HG02759 (cell line): ENCODE measurements around the gene BRI3.
A peak's percentile ranks its signal among the peaks of the same experiment; 100 is the strongest.

Source experiments
- ATAC-seq: cut with Tn5 transposase; IDR thresholded peaks from one replicate; pipeline ENCODE4 v1.9.1; 2021; ENCODE audit warnings: mild to moderate bottlenecking, moderate library complexity; ENCODE audit not compliant: unreplicated experiment

BRI3 gene

DNA sequence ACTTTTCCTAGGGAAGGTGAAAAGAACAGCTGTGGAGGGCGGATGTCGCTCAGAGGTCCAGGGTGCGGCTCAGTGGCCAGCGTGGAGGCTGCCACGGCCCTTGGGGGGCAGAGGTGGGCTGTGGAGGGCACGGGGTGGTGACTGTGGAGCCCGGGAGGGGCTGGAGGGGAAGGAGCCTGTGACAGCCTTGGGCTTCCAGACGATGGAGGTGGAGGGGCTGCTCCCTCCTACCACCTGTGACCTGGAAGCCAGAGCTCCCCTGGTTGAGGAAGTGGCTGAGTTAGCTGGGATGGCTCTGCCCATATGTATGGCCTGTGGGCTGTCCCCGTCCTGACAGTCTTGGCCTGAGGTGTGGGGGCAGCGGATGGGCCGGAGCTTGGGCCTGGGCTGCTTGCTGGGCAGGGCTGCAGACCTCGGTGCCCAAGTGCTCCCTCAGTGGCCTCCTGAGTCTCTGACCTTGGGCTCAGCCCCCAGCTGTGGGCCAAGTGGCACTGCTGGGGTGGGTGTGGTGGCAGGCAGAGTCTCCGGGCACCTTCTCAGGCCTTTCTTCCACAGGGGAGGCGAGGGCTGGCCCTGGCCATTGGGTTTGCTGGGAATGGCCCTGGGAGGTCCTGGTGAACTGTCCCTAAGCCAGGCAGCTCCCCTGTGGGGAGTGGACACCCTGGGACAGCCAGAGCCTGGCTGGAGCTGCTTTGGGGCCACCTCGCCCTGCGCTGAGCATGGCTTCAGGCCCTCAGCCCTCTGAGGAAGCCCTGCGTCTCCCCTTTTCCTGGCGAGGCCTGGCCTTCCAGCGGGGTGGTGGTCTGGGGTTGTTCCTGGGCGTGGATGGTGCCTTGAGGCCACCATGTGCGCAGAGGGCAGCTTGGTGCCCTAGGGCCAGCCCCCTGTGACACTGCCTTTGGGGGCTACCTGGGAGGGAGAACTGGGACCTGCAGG is 3.9 kb downstream of the BRI3 start:
- no peak for ATAC-seq

DNA sequence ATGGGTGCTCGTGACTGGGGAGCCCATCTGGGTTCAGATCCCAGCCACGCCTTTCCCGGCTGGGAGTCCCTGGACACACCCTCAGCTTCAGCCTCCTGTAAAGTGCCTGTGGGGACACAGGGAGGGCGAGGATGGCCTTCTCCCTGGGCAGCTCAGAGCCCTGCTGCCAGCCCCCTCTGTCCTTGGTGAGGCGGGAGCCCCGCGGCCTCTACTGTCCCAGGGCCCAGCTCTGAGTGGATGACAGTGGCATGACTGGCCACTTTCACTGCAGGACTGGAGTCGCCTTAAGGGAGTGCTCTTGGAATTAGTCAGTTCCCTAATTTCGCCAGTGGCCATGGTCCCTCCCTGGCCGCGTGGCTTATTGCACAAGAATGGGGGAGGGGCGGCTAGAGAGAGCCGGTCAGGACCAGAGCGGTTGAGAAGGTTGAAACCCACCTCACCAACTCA is 4.6 kb downstream of the BRI3 start:
- no peak for ATAC-seq

DNA sequence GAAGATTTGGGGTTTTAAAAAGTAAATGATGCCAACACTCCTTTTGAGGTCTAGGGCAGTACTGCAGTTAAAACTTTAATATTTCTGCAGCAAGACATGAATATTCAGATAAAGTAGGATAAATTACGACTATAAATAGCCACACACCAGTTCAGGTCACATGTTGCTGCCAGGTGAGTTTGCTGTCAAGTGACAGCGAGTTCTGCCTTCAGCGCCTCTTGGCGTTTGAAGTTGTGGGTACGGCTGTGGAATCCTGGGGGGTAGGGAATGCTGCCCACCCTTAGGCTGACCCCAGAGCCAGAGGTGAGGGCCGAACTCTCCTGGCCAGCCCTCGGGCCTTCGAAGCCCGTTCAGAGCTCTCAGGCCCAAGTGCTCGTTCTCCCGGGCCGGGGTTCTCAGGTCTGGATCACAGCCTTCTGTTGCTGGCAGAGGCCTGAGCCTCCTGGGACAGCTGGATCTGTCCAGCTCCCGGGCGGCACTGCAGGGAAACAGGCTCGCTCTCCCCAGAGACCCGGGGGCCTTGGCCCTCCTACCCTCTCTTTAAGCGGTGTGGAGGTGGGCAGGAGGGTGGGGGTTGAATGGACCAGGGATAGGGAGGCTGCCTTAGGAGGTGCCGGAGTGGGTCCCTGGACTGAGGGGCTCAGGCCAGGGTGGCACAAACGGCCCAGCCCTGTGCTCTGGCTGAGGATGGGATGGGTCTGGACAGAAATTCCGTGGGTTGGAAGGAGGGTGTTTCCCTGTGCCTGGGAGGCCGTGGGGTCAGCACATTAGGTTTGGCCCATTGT is 5.4 kb downstream of the BRI3 start:
- no peak for ATAC-seq

DNA sequence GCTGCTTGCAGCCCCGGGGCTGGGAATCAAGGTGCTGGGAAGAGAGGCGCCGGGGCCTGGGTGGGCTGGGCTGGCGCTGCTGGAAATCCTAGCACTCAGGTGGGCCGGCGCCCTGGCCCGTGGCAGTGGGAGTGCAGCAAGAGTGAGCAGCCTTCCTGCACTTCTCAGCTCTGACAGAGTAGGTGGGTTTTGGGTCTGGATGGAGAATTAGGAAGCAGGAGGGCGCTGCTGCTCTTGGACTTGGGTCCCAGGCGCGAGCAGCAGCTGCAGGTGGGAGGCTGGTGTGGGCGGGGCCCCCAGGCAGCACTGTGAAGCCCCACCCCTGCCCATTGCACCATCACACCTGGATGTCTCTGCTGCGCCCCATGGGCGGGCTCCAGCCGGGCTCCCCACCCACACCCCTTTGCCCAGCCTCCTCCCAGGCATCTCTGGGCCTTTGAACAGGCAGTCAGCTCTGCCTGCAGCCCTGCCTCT is 6.0 kb downstream of the BRI3 start:
- ATAC-seq, result no peak

DNA sequence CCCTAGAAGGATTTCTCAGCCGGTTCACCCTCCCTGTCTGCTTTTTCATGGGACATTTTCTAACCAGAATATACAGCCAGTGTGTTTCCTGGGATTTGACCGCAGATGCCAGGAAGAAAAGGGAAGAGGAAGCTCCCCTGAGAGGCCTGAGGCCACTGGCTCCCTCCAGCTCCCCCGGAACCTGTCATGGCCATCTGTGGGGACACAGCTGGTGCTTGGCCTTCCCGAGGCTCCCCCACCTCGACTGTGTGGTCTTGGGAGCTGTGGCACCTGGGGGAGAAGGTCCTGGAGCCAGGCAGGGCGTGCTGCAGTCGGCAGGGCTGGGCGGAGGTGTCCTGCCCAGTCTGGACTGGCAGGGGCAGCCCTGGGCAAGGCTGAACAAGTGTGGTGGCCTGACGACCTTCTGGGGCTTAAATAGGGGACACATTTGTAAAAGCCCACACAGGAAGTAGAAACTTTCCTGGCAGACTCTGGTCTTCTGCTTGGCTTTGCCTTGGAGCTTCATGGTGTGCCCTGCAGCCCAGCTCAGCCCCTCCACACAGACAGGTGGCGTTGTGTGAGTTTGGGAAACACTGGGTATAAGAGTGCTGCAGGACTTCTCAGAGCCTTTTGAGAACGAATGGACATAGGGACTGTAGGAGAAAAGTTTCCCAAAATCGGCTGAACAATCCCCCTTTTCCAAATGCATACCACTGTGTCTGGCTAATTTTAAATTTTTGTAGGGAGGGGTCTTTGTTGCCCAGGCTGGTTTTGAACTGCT is 6.8 kb downstream of the BRI3 start:
- ATAC-seq, result no peak

DNA sequence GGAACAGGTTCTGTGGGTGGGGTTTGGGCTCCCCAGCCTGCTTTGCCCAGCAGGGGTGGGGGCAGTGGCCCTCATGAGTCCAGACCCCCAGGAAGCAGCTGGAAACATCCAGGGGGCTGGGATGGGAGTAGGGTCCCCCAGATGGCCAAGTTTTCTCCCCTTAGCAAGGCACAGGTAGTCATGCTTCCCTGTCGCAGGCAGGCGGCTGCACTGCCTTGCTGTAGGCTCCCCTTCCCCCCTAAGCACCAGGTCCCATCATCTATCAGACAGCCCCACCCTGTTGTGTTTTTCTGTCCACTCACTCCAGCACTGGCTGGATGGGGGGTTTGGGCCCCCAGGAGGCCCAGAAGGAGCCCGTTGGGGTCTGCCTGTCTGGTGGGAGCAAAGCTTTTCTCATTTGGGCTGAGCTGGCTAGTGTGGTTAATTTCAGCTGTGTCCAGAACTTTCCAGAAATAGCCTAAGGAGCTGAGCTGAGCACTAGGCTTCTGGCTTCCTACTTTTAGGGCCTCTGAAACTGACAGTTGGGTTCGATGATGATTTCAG is 7.9 kb downstream of the BRI3 start:
- no peak for ATAC-seq

DNA sequence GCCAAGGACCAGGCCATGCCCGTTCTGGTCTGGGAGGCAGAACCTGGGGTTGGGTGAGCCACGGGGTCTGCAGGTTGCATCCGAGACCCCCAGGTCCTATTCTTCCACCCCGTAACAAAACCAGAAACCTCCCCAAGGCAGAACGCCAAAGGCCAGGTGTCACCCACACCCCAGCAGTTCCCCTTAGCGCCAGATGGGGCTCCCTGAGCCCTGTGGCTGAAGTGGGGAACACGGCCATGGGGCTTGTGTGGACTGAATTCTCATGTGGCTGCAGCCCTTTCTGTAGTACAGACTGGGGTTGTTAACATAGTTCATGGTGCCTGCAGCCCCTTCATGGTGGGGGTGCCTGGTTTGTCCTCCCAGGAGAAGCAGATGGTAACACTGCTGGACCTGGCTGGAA is 10.2 kb downstream of the BRI3 start:
- ATAC-seq, result no peak

DNA sequence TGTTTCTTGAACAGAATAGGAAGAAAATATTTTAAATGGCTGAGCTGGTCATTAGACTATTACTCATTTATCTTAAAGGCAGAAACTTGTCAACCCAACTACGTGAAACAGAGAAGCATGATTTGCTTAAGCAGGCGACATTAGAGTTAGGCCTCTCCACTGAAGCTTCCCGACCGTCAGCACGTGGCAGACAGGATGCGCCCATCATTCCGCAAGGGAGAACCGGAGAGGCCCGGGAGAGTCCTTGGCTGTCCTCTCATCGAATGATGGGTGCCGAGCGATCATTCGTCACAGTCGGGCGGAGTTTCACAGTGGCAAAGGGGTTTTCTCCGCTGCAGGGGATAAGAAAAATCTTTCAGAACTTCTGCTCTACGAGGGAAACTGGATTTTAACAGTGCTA is 11.8 kb downstream of the BRI3 start:
- ATAC-seq, result no peak

DNA sequence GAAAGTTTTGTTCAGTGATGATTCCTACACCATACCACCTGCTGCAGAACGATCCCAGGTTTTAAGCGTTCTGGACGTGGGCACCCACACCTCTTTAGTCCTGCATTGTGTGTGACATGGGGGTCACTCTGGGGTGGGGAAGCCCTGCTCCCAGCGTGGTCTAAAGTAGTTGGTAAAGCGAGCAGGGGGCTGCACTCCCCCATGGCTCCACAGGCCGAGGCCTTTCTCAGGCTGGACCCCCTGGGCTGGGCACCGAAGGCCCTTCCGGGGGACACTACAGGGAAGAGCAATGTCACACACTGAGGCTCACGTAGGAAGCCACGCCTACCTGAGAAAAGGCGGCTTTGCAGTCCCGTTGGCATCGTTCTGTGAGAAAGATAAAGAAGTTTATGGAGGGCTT is 12.3 kb downstream of the BRI3 start:
- no peak for ATAC-seq

DNA sequence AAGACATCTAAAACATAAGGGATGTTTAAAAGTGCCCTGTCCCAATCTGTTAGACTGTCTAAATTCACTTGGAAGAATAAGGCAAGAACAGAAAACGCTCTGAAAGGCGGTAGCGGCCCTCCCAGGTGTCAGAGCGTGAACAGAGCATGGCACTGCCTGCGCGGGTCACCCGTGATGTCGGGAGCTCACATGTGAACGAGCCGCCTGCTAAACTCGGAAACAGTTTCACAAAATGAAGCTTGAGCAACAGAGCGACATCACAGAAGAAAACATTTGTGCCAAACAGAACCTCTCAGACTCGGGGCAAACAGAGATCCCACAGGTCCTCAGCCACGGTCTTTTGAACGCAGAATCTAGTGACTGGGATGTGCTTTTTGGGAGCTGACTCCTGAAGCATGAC is 12.8 kb downstream of the BRI3 start:
- ATAC-seq, result no peak

DNA sequence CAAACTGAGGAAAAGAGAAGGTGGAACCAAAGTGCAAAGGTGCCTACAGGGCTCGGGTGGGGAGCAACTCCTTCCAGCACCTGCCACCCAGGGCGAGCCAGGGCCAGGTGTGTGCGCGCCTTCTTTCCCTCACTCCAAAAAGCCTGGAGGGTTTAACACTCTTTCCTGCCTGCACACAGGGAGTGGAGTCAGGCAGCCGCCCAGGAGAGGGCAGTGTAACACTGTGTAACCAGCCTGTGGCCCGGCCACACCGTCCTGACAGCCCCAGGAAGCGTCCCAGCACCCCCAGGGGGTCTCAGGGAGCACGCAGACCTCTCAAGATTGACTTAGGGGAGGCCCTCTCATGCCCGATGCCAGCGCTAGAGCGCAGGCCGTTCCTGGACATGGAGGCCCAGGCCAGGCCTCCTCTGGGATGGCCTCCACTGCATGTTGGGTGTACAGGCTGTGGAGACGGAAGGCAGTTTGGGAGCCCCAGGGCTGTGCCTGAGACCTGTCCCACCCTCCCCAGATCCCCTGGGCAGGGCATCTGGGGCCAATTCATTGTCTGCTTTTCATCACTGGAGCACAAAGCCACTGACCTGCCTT is 13.4 kb downstream of the BRI3 start:
- ATAC-seq, result peak; percentile 61

DNA sequence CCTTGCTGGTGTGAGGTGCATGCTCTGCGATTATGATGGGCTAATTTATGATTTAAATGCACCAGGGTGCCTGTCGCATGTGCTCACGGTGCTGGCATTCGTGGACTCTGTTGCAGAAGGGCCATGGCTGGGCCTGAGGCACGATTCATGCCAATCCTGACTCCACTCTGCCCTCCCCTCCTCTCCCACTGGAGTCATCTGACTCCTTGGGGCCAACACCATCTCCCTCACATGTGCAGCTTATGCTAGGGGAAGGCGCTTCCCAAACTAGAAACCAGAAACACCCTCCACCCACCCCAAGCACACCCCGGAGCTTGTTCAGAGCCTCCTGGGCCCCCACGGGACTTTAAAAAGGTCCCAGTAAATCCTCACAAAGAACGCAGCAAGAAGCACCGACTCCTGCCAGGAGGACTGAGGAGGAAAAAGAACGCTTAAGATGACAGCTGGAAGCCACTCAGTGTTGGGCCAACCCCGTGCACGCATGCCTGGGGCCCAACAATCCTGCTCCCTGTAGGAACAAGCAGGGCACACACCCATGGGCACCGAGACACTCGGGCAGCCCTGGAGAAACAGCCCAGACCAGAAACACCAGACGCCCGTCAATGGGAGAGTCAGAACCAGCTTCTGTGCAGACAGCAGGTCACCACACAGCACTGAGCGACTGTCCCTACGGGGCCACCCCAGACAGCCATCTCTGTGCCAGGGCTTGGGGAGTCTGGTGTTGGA is 14.1 kb downstream of the BRI3 start:
- no peak for ATAC-seq

DNA sequence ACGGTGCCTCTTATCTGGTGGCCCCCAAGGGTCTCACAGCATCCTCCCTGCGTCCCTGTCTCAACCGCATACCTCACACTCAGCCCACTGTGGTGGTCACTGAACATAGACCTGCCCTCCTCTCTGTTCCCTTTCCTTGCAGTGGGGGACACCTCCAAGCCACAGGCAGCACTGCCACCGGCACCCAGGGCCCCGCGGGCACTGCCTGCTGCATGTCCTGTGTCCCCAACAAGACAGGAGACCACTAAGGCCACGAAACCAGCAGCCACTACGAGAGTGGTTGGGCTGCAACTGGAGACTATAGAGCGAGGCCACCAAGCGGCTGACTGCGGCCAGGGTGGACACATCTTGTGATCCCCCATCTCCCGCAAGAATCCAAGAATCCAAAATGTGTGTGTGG is 15.3 kb downstream of the BRI3 start:
- no peak for ATAC-seq

DNA sequence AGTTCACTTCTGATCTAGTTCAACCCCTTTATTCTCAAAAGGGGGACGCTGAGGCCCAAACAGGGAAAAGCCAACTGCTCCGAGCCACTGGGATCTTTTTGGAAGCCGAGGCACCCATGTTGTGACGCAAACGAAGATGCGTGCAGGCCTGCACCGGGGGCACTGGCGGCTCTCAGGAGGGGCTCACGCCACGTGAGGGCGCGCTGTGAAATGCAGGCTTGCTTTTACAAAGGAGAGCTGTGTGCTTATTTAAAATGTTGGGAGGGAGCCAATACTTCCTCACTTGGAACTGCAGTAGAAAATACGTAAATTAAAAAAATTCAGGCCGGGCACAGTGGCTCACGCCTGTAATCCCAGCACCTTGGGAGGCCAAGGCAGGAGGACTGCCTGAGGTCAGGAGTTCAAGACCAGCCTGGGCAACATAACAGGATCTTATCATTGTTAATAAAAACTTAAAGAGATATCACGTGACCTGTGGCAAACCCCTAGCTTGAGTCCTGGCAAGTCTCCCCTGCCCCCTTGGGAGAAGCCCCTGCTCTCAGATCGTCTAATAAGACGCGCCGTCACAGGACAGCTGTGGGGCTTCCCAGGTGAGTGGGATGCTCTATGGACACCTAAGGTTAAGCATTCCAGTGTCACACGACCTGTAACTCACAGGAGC is 16.3 kb downstream of the BRI3 start:
- ATAC-seq, result no peak

DNA sequence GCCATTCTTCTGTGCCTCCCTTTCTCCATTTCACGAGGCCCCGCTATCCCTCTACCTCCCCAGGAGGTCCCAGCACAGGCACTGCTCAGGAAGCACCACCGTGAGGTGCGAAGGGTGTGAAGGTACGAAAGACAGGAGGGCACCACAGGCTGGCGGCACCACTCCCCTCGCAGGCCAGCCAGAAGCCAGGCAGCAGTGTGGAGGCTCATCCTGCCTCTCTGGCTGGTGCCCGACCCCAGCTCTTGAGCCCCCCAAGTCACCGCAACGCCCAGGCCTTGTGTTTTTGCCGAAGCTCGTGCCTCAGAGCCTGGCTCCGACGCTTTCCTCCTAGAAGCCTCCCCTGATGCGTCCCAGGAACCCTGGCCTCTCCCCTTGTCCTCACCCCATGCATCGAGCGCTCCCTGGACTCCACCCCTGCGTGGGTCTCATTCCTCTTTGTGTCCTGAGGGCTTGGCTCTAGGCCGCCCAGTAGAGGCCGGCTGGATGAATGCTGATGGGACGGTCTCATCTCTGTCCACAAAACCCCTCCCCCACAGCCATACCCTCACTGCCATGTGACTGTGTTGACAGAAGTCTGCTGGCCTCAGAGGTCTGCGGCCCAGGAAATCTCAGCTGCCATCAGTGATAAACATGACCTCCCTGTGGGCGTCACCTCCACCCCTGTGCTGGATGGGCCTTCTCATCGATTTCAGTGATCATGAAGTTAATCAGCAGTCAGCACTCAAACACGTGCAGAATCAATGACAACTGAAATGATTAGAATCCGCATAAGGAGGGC is 19.3 kb downstream of the BRI3 start:
- no peak for ATAC-seq

DNA sequence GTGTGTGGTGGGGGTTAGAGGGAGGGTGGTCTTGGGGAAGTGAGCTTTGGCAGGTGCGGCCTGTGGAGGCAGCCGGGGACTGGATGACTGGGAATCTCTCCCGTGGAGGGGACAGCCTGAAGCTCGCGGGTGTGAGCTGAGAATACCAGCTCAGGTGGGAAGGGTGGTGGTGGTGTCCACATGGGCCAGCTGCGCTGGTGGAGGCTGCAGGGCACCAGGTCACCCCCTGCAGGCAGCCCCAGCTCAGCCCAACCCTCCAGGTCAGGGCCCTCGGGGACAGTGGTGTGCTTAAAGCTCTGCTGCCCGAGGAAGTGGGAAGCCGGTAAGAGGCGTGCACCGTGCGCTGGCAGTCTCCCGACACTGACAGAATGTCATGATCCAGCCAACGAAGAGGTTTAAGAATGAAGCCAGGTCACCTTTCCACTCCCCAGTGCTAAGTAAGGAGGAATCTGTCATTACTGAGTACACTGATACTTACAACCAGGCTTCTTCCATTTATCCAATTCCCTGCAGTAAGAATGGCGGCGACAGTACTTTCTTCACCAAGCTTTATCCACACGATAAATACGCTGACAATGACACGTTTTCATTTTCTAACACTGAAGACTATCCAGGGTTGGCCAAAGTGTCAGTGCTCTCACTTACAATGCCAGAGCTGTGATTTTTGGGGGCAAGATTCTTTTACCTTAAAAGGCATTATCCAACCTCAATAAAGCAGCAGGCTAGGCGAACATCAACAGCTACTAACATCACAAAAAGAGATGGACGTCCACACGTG is 20.4 kb downstream of the BRI3 start:
- no peak for ATAC-seq

DNA sequence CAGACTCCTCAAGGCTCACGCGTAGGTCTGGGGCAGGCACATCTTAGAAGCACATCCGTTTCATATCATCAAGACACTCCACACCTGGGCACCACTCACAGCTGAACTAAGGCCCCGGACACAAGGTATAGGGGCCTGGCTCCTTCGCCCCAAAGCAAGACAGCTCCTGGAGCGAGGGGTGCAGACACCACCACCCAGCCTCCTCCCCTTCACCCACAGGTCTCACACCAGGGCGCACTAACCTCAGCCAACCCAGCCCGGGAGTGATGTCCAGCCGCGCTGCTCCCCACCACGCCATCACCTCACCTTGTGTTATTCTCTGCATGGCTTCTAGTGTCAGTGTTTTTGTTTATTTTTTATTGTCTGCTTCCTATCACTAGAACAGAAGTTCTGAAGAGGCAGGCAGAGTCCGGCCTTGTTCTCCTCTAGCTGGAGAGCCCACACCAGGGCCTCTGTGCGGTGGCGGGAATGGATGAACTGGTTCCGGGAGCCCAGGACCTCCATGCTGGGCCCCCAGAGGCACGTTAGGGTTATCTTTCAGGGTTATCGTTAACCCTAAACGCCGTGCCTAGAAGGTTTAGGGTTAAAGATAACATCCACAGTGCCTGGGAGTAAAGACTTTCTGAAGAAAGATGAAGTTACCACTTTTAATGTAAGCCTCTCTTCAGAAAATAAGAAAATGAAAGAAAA is 21.8 kb downstream of the BRI3 start:
- no peak for ATAC-seq
